ENCODE measurements around the gene TMEM79.

The TMEM79 gene

DNA sequence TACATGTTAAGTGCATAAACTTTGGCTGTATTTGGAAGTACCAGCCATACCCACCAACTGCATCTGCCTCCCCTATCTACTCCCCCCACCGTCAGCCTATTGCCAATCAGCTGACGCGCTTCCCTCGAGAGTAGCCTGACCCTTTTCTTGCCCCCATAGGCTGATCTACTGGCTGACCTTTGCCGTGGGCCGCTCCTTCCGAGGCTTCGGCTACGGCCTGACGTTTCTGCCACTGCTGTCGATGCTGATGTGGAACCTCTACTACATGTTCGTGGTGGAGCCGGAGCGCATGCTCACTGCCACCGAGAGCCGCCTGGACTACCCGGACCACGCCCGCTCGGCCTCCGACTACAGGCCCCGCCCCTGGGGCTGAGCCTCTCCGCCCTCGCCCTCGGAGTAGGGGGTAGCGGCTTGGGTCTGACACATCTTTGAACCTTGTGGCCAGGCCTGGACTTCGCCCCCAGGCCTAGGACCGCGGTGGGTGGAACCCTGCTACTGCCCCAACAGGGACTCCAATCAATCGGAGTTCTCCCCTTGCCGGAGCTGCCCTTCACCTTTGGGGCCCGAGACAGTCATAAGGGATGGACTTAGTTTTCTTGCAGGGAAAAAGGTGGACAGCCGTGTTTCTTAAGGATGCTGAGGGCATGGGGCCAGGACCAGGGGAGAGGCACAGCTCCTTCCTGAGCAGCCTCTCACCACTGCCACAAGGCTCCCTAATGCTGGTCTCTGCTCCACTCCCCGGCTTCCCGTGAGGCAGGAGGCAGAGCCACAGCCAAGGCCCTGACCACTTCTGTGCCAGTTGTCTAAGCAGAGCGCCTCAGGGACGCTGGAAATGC lies 7.3 kb downstream of the TMEM79 start:
- TF ChIP-seq EZH2 (IDR thresholded peaks at IDR 0.05; ENCODE audit: borderline replicate concordance, low read depth, low read length, severe bottlenecking), result no peak
- TF ChIP-seq, protein P1, sequence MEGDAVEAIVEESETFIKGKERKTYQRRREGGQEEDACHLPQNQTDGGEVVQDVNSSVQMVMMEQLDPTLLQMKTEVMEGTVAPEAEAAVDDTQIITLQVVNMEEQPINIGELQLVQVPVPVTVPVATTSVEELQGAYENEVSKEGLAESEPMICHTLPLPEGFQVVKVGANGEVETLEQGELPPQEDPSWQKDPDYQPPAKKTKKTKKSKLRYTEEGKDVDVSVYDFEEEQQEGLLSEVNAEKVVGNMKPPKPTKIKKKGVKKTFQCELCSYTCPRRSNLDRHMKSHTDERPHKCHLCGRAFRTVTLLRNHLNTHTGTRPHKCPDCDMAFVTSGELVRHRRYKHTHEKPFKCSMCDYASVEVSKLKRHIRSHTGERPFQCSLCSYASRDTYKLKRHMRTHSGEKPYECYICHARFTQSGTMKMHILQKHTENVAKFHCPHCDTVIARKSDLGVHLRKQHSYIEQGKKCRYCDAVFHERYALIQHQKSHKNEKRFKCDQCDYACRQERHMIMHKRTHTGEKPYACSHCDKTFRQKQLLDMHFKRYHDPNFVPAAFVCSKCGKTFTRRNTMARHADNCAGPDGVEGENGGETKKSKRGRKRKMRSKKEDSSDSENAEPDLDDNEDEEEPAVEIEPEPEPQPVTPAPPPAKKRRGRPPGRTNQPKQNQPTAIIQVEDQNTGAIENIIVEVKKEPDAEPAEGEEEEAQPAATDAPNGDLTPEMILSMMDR (IDR thresholded peaks at IDR 0.05; ENCODE audit: borderline replicate concordance, extremely low read depth, low read length, poor library complexity, severe bottlenecking), result no peak
- no peaks in the 10 kb centered on the region for H3K27me3 ChIP-seq (ENCODE audit: insufficient read depth, low read length, poor library complexity)
- peaks cover 17% of the 10 kb centered on the region for H3K4me1 ChIP-seq (ENCODE audit: insufficient read depth, low read length)
- ATAC-seq (ENCODE audit: insufficient read depth, low read depth) (no peak), DNase-seq (no peak)
- peaks cover 9% of the 10 kb centered on the region for H3K79me2 ChIP-seq (ENCODE audit: insufficient read depth, low read length)
- H3K27ac ChIP-seq (ENCODE audit: low read length), result no peak overlapping the region
- no peak overlapping the region for H3K4me2 ChIP-seq (ENCODE audit: insufficient read depth, low read length)
- peaks cover 29% of the 10 kb centered on the region for H3K36me3 ChIP-seq (ENCODE audit: insufficient read depth, low read length)
- no peak overlapping the region for H3K4me3 ChIP-seq (ENCODE audit: low read depth in 1 of 2, low read length in 2 of 2)
- H2AFZ ChIP-seq (ENCODE audit: low read depth, low read length), result no peak overlapping the region
- no peaks in the 10 kb centered on the region for H3K9me3 ChIP-seq (ENCODE audit: insufficient read depth, low read length, severe bottlenecking)
- H4K20me1 ChIP-seq (ENCODE audit: insufficient read depth, low read length), result no peaks in the 10 kb centered on the region
- no peak overlapping the region for H3K9ac ChIP-seq (ENCODE audit: low read depth, low read length)

DNA sequence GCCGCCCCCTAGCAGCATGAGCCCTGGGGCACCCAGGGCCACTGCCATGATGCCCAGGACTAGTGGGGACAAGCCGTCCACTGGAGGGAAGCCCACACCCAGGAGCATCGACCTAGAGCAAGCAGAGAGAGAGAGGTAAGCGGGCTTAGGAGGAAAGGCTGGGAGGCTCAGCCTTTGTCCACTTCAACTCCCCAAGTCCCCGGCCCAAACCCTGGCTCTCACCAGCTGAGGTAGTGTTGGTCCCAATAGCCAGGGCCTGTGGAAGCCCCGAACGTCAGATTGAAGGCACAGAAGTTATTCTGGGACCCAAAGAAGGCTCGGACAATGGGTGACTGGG lies 8.9 kb downstream of the TMEM79 start:
- ATAC-seq (ENCODE audit: insufficient read depth, low read depth), result no peak
- no peak for DNase-seq
- Histone ChIP-seq H3K36me3 (ENCODE audit: insufficient read depth, low read length) (peaks cover 27% of the 10 kb centered on the region), H2AFZ (ENCODE audit: low read depth, low read length) (no peak overlapping the region), H3K4me2 (ENCODE audit: insufficient read depth, low read length) (no peak overlapping the region), H3K27ac (ENCODE audit: low read length) (no peak overlapping the region), H3K4me1 (ENCODE audit: insufficient read depth, low read length) (peaks cover 17% of the 10 kb centered on the region), H3K4me3 (ENCODE audit: low read depth in 1 of 2, low read length in 2 of 2) (no peak overlapping the region), H3K9ac (ENCODE audit: low read depth, low read length) (no peak overlapping the region), H4K20me1 (ENCODE audit: insufficient read depth, low read length) (no peaks in the 10 kb centered on the region), H3K79me2 (ENCODE audit: insufficient read depth, low read length) (peaks cover 9% of the 10 kb centered on the region), H3K9me3 (ENCODE audit: insufficient read depth, low read length, severe bottlenecking) (no peaks in the 10 kb centered on the region), H3K27me3 (ENCODE audit: insufficient read depth, low read length, poor library complexity) (no peaks in the 10 kb centered on the region)
- TF ChIP-seq, protein P1 (IDR thresholded peaks at IDR 0.05; ENCODE audit: borderline replicate concordance, extremely low read depth, low read length, poor library complexity, severe bottlenecking), result no peak
- TF ChIP-seq EZH2 (IDR thresholded peaks at IDR 0.05; ENCODE audit: borderline replicate concordance, low read depth, low read length, severe bottlenecking), result no peak

DNA sequence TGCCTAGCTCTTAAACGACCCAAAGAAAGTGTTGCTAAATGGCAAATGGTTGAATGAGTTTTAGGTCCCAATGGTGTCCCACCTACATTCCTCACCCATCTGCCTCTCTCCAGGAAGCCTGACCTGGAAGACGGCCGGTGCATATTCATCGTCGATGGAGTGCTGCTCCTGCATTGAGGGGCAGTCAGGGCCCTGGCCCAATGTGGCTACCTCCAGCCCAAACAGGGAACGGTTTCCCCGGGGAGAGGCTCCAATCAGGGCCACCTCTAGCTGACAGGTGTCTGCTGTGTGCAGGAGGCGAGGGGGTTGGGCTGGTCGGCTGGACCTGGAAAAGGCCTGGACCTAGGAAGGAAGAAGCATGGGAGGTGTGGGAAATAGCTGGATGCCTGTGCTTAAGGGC lies 9.8 kb downstream of the TMEM79 start:
- TF ChIP-seq, protein P1 (IDR thresholded peaks at IDR 0.05; ENCODE audit: borderline replicate concordance, extremely low read depth, low read length, poor library complexity, severe bottlenecking), result no peak
- no peak for TF ChIP-seq EZH2 (IDR thresholded peaks at IDR 0.05; ENCODE audit: borderline replicate concordance, low read depth, low read length, severe bottlenecking)
- Histone ChIP-seq H3K4me1 (ENCODE audit: insufficient read depth, low read length) (peaks cover 17% of the 10 kb centered on the region), H3K9ac (ENCODE audit: low read depth, low read length) (no peak overlapping the region), H3K27me3 (ENCODE audit: insufficient read depth, low read length, poor library complexity) (no peaks in the 10 kb centered on the region), H3K27ac (ENCODE audit: low read length) (no peak overlapping the region), H4K20me1 (ENCODE audit: insufficient read depth, low read length) (no peaks in the 10 kb centered on the region), H3K79me2 (ENCODE audit: insufficient read depth, low read length) (peaks cover 9% of the 10 kb centered on the region), H3K4me3 (ENCODE audit: low read depth in 1 of 2, low read length in 2 of 2) (no peak overlapping the region), H3K9me3 (ENCODE audit: insufficient read depth, low read length, severe bottlenecking) (no peaks in the 10 kb centered on the region), H3K36me3 (ENCODE audit: insufficient read depth, low read length) (peaks cover 27% of the 10 kb centered on the region), H2AFZ (ENCODE audit: low read depth, low read length) (no peak overlapping the region), H3K4me2 (ENCODE audit: insufficient read depth, low read length) (no peak overlapping the region)
- ATAC-seq (ENCODE audit: insufficient read depth, low read depth), result no peak
- DNase-seq, result no peak
